Left renal cortex interstitium (tissue), 4 donors: ENCODE measurements around the gene MBTPS1. TPM values are rescaled to one million over a fixed set of nuclear protein-coding genes. Genes with fewer than 3 reads are reported as not detected.

Experiments used
- DNase-seq, 4 donors: peaks; one replicate each; pipeline ENCODE4 v3.0.0-alpha.2; 2013; ENCODE audit warnings: low read depth in 4 of 4, low spot score in 2 of 4, missing footprints in 1 of 4
- polyA plus RNA-seq, 4 donors: library from polyadenylated mRNA; unstranded; fragments of 120-200 nt; gene quantifications; one replicate each; pipeline ENCODE4 v1.2.1, GENCODE V29; 2013; ENCODE audit not compliant: insufficient read length in 4 of 4

The MBTPS1 gene
- polyA plus RNA-seq, 4 donors, result 106 to 121 (median 117) TPM

DNA sequence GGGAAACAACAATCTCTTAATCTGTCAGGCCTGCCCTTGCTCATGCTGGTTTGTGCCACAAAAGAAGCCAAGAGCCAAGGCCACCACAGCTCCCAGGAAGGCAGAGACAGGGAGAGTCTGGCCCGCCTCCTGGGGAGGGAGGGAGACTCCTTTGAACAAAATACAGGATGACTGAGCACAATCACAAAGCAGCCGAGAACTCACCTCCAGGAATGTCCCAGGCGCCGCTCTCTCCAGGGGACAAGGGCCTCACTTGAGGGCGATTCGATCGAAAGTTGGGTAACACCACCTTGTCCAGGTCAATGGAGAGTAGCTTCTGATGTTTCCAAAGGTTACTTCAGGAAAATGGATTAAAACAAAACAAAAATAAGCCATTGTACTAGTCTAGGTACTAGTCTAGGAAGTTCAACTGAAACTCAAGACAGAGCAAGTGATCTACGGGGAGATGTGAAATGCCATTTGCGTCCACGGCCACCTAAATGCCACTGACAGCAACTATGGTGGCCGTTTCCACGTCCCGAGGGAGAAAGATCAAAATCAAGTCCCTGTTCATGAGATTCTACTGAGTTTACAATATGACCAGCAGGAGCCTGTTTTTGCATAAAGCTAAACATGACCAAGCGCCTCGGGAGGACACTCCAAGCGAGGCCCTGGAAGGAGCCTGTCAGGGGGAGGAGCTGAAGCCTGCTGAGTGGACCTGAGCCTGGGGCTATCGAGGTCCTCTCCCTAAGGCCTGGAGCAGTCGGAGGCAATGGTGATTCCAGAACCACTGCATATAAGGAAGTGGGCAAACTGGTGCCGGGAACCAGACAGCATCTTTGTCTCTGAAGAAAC lies 60.7 kb downstream of the MBTPS1 start:
- no peak for DNase-seq

GRCh38 chr16:84055366-84055765 lies 61.4 kb downstream of the MBTPS1 start:
- DNase-seq, result no peak

DNA sequence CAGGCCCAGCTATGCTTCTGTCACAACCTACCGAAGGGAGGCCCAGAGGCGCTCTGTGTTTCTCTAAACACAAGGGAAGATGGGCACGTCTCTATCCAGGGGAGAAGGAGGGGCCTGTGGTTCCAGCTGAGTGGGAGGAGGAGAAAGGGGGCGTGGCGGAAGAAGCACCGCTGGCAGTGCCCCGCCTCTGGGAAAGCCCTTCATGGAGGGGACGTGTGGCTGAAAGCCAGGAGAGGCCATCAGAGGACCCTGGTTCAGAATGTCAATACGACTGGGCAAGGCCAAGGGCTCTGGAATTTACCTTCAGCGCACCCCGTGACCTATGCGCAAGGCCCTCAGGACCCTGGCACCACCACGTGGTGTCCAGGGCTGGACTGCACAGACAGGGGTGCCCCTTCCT lies 61.8 kb downstream of the MBTPS1 start:
- no peak for DNase-seq

- no peak for DNase-seq
Measured at GRCh38 chr16:84054271-84054670, 62.5 kb downstream of the MBTPS1 start.

GRCh38 chr16:84053237-84053636 lies 63.5 kb downstream of the MBTPS1 start:
- no peak for DNase-seq

DNA sequence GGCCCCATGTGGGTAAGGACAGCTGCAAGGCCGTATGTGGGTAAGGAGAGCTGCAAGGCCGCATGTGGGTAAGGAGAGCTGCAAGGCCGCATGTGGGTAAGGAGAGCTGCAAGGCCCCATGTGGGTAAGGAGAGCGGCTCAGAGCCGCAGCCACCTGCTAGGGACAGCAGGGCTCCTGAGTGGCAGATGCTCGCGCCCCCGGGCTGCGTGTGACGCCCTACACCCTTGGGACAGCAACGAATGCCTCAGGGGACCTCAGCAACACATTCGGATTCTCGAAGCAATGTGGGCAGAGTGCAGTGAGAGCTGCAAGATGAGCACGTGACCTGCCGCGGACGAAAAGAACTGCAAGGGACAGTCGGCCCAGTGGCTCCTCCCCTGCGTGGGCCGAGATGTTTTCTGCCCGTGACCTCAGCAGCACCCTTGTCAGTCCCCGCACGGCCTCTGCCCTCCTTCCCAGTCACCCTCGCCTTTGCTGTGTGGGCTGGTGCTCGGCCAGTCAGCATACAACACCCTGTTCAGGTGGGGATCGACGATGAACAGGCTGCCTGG lies 64.6 kb downstream of the MBTPS1 start:
- DNase-seq, result no peak

DNA sequence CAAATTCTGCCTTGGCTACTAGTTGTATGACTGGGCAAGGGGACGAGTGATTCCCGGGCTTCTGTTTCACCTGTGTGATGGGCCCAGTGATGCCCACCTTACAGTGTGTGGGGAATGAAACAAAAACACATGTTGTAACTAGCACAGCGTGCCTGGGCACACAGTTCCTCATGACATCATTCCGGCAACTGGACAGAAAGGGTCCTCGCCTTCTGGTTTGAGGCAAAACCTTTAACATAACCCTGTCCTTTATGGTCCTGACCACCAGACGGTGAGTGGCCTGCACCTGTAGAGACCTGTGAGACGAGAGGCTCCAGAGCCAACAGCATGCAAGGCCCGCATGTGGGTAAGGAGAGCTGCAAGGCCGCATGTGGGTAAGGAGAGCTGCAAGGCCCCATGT lies 66.4 kb downstream of the MBTPS1 start:
- DNase-seq, result no peak

GRCh38 chr16:84049403-84050060 lies 67.2 kb downstream of the MBTPS1 start:
- no peak for DNase-seq

DNA sequence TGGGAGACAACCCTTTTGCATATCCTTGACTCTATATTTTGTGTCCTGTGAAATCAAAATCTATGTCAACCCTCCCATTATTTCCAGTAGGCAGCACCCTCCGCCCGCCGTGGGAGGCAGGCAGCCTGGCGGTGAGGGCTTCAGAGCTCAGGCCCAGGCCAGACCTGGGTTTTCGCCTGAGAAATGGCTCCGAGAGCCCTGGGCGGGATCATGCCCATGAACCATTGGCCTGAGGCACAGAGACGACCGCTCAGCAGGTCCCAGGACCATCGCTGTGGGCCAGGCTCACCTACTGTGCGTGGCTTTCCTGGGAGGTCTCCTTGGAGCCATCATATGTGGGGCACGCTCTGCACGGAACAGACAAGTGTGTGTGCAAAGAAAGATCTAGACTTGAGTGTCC lies 67.9 kb downstream of the MBTPS1 start:
- no peak for DNase-seq

GRCh38 chr16:84048270-84048669 lies 68.5 kb downstream of the MBTPS1 start:
- DNase-seq, result no peak

DNA sequence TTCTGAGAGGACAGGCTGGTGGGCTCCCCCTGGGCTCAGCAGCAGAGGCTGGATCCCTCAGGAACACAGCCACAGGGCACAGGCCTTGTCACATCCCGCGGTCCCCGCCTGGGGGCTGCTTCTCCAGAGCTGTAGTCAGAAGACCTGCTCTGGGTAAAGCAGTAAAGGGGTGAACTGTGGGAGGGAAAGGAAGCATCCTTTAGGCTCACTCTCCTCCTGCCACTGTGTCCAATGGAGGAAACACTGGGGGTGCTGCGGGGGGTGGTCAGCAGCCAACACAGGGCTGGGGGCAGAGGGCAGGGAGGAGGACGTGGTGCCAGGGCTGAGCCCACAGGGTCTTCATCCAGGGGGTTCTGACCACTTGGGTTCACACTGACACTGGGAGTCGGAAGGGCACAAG lies 69.1 kb downstream of the MBTPS1 start:
- DNase-seq, result no peak

- no peak for DNase-seq
Measured at GRCh38 chr16:84047206-84047605, 69.5 kb downstream of the MBTPS1 start.

- no peak for DNase-seq
Measured at GRCh38 chr16:84045818-84046470, 70.8 kb downstream of the MBTPS1 start.

GRCh38 chr16:84045001-84045817 lies 71.5 kb downstream of the MBTPS1 start:
- DNase-seq, result no peak

- no peak for DNase-seq
Measured at GRCh38 chr16:84044118-84044488, 72.6 kb downstream of the MBTPS1 start.

DNA sequence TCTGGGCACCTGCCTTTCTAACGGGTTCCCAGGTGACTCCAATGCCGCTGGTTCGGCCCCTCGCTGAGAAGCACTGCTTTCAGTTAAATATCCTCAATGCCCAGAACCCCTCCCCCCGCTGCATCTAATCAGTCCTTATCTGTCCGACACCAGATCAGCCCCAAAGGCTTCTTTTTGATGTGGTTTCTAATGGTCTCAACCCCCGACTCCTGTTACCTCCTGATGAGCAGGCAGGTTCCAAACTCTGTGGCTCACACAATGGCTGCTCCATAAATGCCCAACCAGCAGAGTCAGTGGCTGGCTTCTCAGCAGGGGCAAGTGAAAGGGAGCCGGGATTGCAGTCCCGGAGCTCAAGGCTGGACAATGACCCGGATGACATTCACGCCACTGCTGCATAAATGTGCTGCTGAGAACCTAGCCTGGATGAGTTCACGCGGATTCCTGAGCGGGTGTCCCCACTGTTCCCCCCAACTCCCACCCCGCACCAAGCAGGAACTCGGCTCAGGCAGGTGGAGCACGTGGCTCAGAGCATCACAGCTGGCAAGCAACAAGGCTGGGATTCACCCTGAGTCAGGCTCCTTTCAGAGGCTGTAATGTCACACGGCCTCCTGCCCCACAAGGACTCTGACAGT lies 73.1 kb downstream of the MBTPS1 start:
- no peak for DNase-seq

GRCh38 chr16:84042879-84043485 lies 73.8 kb downstream of the MBTPS1 start:
- no peak for DNase-seq

DNA sequence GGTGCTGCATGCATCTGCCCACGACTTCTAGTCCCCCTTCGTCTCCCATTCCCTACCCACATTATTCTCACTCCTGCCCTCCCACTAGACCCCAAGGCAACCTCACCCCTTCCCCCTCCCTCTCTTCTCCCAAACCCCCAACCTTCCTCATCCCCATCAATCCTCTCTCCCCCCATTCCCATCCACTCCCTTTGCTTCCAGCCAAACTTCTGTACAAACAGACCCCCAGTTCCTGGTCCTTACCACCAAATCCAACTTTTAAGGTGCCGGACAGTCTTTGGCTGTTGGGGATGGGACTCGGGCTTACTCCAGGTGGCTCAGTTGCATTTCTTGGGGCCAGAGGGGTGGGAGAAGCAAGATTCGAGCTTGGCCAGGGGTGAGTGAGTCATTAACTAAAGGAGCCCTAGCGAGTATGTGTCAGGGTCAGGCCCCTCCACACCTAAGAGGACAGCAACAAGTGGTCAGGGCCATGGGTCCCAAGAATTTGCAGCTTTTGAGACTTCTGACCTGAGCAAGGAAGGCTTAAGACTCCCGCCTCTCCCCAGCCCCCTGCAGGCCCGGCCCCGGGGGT lies 74.3 kb downstream of the MBTPS1 start, which contains the start of gene SLC38A8:
Gene SLC38A8 (minus strand): TSS at position 488 of the 571 bp plus-strand sequence. CDS start 638 bp downstream, outside the sequence.
- DNase-seq, result no peak

DNA sequence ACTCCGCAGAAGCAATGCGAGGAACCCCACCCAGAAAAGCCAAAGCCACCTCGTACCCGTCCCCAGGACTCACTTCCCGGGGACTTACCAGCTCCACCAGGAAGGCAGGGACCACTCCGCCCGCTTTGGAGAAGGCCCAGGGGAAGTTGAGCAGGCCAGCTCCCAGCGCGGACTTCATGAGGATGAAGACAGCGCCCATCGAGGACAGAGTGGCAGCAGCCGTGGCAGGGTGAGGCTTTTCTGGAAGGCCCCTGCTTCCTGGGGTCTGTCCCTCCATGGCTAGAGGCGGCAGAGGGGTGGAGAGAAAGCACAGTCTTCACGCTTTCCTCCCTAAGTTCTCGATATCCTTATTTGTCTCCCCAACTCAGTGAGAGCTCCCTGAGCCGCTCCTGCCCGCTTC lies 74.9 kb downstream of the MBTPS1 start:
- no peak for DNase-seq
